Caco-2 (cell line): ENCODE results near the gene PCDH15. TPM values are rescaled to one million over a fixed set of nuclear protein-coding genes. Genes with fewer than 3 reads are reported as not detected.

Source experiments
- BruUV-seq: library from RNA; stranded (reverse); fragments of 400-500 nt; replicated peaks from 2 replicates; lab custom pipeline; 2021; lab: Mats Ljungman, UMichigan
- CTCF ChIA-PET: fragments of 300-600 bp; sonication (Branson Sonifier 250); formaldehyde crosslinking; loops from one replicate; lab custom pipeline; 2022; ENCODE audit warnings: antibody characterized with exemption; lab: Charles Lee
- POLR2A ChIA-PET: fragments of 300-600 bp; sonication (Branson Sonifier 250); formaldehyde crosslinking; loops from one replicate; lab custom pipeline; 2022; ENCODE audit warnings: antibody characterized with exemption; lab: Charles Lee
- DNase-seq, 2 experiments: peaks; one replicate each; pipeline versions ENCODE4 v3.0.0 to v3.0.0-alpha.2; 2020 to 2022
- H3K27me3 ChIP-seq: replicated peaks from 2 replicates; pipeline ENCODE4 v1.6.0; 2011; ENCODE audit warnings: low read length; ENCODE audit not compliant: control insufficient read depth, insufficient read depth
- H3K36me3 ChIP-seq: 2 replicates; pipeline ENCODE4 v1.5.1; 2011; ENCODE audit warnings: low read length; ENCODE audit not compliant: control insufficient read depth, insufficient read depth
- H3K4me1 ChIP-seq: fragments of 250-450 bp; sonication (Bioruptor Pico); 2 replicates; pipeline ENCODE4 v1.5.1; 2020; ENCODE audit warnings: mild to moderate bottlenecking
- H3K4me3 ChIP-seq: 2 replicates; pipeline ENCODE4 v1.5.1; 2011; ENCODE audit warnings: low read depth, mild to moderate bottlenecking, control low read depth, low read length
- H3K9me3 ChIP-seq: fragments of 250-450 bp; sonication (Bioruptor Pico); 2 replicates; pipeline ENCODE4 v1.5.1; 2020; ENCODE audit warnings: mild to moderate bottlenecking, moderate library complexity
- H3K27ac Mint-ChIP-seq: one replicate; pipeline ENCODE4 v1.8.0; 2022; ENCODE audit warnings: mixed read lengths; ENCODE audit not compliant: unreplicated experiment
- H3K27me3 Mint-ChIP-seq: one replicate; pipeline ENCODE4 v1.8.0; 2022; ENCODE audit warnings: mixed read lengths; ENCODE audit not compliant: insufficient read depth, unreplicated experiment
- H3K36me3 Mint-ChIP-seq: one replicate; pipeline ENCODE4 v1.8.0; 2022; ENCODE audit warnings: mild to moderate bottlenecking, mixed read lengths; ENCODE audit not compliant: insufficient read depth, unreplicated experiment
- H3K4me1 Mint-ChIP-seq: one replicate; pipeline ENCODE4 v1.8.0; 2022; ENCODE audit warnings: low read depth, mixed read lengths; ENCODE audit not compliant: unreplicated experiment
- H3K4me3 Mint-ChIP-seq: one replicate; pipeline ENCODE4 v1.8.0; 2022; ENCODE audit warnings: mild to moderate bottlenecking, moderate library complexity, mixed read lengths; ENCODE audit not compliant: unreplicated experiment
- H3K9me3 Mint-ChIP-seq: one replicate; pipeline ENCODE4 v1.8.0; 2022; ENCODE audit warnings: mixed read lengths; ENCODE audit not compliant: unreplicated experiment
- intact Hi-C: fragments of 100-400 bp; cut with micrococcal nuclease; formaldehyde crosslinking; loops from one replicate; pipeline ENCODE4 v1.10.0; 2022; ENCODE audit not compliant: unreplicated experiment
- total RNA-seq: library from RNA; stranded (reverse); gene quantifications from 2 replicates; pipeline ENCODE4 v1.2.3, GENCODE V29; 2022
- TF ChIP-seq, protein P1 (sequence below), 2 experiments: fragments of 200-600 bp in 1 of 2; IDR thresholded peaks; 1 replicate in 1 of 2; 2 replicates in 1 of 2; pipeline versions ENCODE4 v1.5.1 to v1.8.0; 2011 to 2022; ENCODE audit warnings: antibody characterized with exemption in 1 of 2, control low read depth in 1 of 2, inconsistent platforms in 1 of 2, low read depth in 1 of 2, low read length in 1 of 2, mild to moderate bottlenecking in 1 of 2, moderate library complexity in 1 of 2; ENCODE audit not compliant: insufficient read depth in 1 of 2, severe bottlenecking in 1 of 2, unreplicated experiment in 1 of 2

The PCDH15 gene
- total RNA-seq, 1 experiment from 2014 or later, result 0.02 TPM

DNA sequence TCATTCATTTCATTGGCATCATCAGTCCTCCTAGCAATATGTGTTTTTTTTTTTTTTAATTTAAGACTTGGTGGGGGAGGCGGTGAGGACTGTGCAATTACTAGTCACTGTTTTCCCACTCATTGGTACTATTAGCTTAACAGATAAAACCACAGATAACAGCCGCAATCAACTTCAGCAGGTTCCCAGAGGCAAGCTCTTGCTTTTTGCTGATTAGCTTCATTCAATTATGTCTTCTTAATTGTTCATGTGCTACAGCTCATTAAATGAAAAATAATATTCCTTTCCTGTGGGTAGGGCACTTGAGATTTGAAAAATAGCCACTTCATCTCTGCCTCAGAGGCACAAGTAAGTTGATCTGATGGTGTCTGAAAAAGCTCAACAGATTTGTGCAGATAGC lies 215.5 kb downstream of the PCDH15 start:
- Mint-ChIP-seq H3K36me3 (no peaks in the 10 kb centered on the region), H3K27me3 (no peaks in the 10 kb centered on the region), H3K9me3 (no peaks in the 10 kb centered on the region), H3K27ac (no peak overlapping the region), H3K4me1 (no peaks in the 10 kb centered on the region), H3K4me3 (no peak overlapping the region)
- no peaks in the 10 kb centered on the region for H3K27me3 ChIP-seq
- H3K9me3 ChIP-seq, result no peaks in the 10 kb centered on the region
- BruUV-seq, result no TSS peak
- CTCF ChIA-PET, result no interaction called here
- TF ChIP-seq, protein P1, sequence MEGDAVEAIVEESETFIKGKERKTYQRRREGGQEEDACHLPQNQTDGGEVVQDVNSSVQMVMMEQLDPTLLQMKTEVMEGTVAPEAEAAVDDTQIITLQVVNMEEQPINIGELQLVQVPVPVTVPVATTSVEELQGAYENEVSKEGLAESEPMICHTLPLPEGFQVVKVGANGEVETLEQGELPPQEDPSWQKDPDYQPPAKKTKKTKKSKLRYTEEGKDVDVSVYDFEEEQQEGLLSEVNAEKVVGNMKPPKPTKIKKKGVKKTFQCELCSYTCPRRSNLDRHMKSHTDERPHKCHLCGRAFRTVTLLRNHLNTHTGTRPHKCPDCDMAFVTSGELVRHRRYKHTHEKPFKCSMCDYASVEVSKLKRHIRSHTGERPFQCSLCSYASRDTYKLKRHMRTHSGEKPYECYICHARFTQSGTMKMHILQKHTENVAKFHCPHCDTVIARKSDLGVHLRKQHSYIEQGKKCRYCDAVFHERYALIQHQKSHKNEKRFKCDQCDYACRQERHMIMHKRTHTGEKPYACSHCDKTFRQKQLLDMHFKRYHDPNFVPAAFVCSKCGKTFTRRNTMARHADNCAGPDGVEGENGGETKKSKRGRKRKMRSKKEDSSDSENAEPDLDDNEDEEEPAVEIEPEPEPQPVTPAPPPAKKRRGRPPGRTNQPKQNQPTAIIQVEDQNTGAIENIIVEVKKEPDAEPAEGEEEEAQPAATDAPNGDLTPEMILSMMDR (IDR thresholded peaks at IDR 0.05; ENCODE audit: insufficient read depth in 1 of 2, low read depth in 1 of 2, low read length in 1 of 2, severe bottlenecking in 1 of 2, unreplicated experiment in 1 of 2), result no peak
- intact Hi-C loops, result no loop called here
- no peaks in the 10 kb centered on the region for H3K4me1 ChIP-seq
- H3K36me3 ChIP-seq, result no peaks in the 10 kb centered on the region
- POLR2A ChIA-PET, result no interaction called here
- no peak for DNase-seq
- no peak overlapping the region for H3K4me3 ChIP-seq

DNA sequence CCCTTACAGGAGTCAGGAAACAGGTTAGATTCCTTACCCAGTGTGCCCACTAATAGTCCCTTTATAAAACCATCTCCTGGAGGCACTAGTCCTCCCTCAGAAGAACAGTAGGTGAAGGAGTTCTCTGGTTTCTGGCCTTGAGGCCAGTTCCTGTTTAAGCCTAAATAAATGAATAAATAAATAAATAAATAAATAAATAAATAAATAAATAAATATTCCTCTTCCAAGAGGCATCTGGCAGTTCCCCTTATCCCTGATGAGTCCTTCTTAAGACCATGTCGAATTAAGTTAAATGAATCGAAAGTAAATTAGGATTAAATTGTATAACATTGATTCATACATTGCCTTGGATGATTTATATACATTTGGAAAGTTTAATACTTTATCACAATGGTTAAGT lies 223.3 kb downstream of the PCDH15 start:
- H3K36me3 ChIP-seq, result no peaks in the 10 kb centered on the region
- Mint-ChIP-seq H3K9me3 (no peaks in the 10 kb centered on the region), H3K27me3 (peaks cover 5% of the 10 kb centered on the region), H3K4me3 (no peak overlapping the region), H3K27ac (no peak overlapping the region), H3K36me3 (no peaks in the 10 kb centered on the region), H3K4me1 (no peaks in the 10 kb centered on the region)
- no peak overlapping the region for H3K4me3 ChIP-seq
- DNase-seq, result no peak
- TF ChIP-seq, protein P1 (IDR thresholded peaks at IDR 0.05; ENCODE audit: insufficient read depth in 1 of 2, low read depth in 1 of 2, low read length in 1 of 2, severe bottlenecking in 1 of 2, unreplicated experiment in 1 of 2), result no peak
- H3K9me3 ChIP-seq, result no peaks in the 10 kb centered on the region
- ChIA-PET POLR2A (no interaction called here), CTCF (no interaction called here)
- no peaks in the 10 kb centered on the region for H3K27me3 ChIP-seq
- no peaks in the 10 kb centered on the region for H3K4me1 ChIP-seq
- no TSS peak for BruUV-seq
- intact Hi-C loops, result no loop called here

GRCh38 chr10:54576541-54576940 lies 224.5 kb downstream of the PCDH15 start:
- CTCF ChIA-PET, result no interaction called here
- H3K27ac Mint-ChIP-seq, result no peak overlapping the region
- Histone ChIP-seq H3K4me3 (no peak overlapping the region), H3K9me3 (no peaks in the 10 kb centered on the region), H3K27me3 (no peaks in the 10 kb centered on the region), H3K4me1 (no peaks in the 10 kb centered on the region), H3K36me3 (no peaks in the 10 kb centered on the region)
- no peaks in the 10 kb centered on the region for H3K9me3 Mint-ChIP-seq
- intact Hi-C loops, result no loop called here
- H3K4me3 Mint-ChIP-seq, result no peak overlapping the region
- H3K27me3 Mint-ChIP-seq, result peaks cover 5% of the 10 kb centered on the region
- TF ChIP-seq, protein P1 (IDR thresholded peaks at IDR 0.05; ENCODE audit: insufficient read depth in 1 of 2, low read depth in 1 of 2, low read length in 1 of 2, severe bottlenecking in 1 of 2, unreplicated experiment in 1 of 2), result no peak
- POLR2A ChIA-PET, result no interaction called here
- H3K4me1 Mint-ChIP-seq, result no peaks in the 10 kb centered on the region
- no TSS peak for BruUV-seq
- no peak for DNase-seq
- no peaks in the 10 kb centered on the region for H3K36me3 Mint-ChIP-seq
